GM21390 (cell line): ENCODE measurements around the gene DRC7.

ENCODE experiments used
- ATAC-seq: cut with Tn5 transposase; IDR thresholded peaks from one replicate; pipeline ENCODE4 v1.9.1; 2021; ENCODE audit not compliant: unreplicated experiment

The DRC7 gene

DNA sequence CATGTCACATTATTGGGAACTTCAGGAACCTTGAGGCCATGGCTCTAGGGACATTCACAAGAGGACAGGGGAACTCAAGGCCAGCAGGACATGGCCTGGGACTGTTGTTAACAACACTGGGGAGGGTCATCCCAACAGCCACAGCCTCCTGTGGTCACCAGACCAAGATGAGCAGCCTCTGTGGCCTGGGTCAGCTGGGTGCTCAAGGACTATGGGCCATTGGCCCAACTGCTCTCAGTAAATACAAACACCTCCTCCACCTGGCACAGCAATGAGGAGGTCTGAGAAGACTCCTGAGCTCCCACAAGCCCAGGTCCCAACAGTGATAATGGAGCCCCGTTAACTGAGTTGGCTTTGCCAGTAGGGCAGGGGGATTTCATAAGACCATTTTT lies 86.7 kb downstream of the DRC7 start:
- no peak for ATAC-seq
